Activated CD8-positive, alpha-beta memory T cell treated with anti-CD3 and anti-CD28 coated beads for 4 hours (primary cell): ENCODE results near the gene KBTBD6.
"Not testable (repeated sequence)": the region's sequence is repeated elsewhere in the genome, so short reads cannot be mapped to it uniquely, and the experiment has no call there.

Experiments used
- DNase-seq, 2 donors: peaks; one replicate each; pipeline ENCODE4 v3.0.0-alpha.2; 2020; ENCODE audit warnings: low read depth in 2 of 2

The KBTBD6 gene

GRCh38 chr13:41136396-41137031 lies 3.9 kb upstream of the KBTBD6 start:
- no peak for DNase-seq

GRCh38 chr13:41133951-41134350 lies 1.3 kb upstream of the KBTBD6 start:
- DNase-seq, result no peak

GRCh38 chr13:41131660-41132511 lies 716 bp downstream of the KBTBD6 start:
- not testable (repeated sequence) for DNase-seq

GRCh38 chr13:41131189-41131588 lies 1.4 kb downstream of the KBTBD6 start:
- DNase-seq, result not testable (repeated sequence)

GRCh38 chr13:41130356-41130755 lies 2.2 kb downstream of the KBTBD6 start:
- no peak for DNase-seq

- no peak for DNase-seq
Measured at GRCh38 chr13:41127701-41128100, 4.9 kb downstream of the KBTBD6 start.

- no peak for DNase-seq
Measured at GRCh38 chr13:41122838-41123237, 9.8 kb downstream of the KBTBD6 start.

- DNase-seq, result no peak
Measured at GRCh38 chr13:41117869-41118268, 14.7 kb downstream of the KBTBD6 start.

GRCh38 chr13:41111454-41111853 lies 21.1 kb downstream of the KBTBD6 start:
- no peak for DNase-seq

GRCh38 chr13:41107584-41108014 lies 25.0 kb downstream of the KBTBD6 start:
- DNase-seq, result no peak

GRCh38 chr13:41107104-41107571 lies 25.5 kb downstream of the KBTBD6 start:
- DNase-seq, result no peak

GRCh38 chr13:41099986-41100385 lies 32.6 kb downstream of the KBTBD6 start:
- DNase-seq, result no peak

GRCh38 chr13:41098761-41099160 lies 33.8 kb downstream of the KBTBD6 start:
- no peak for DNase-seq

- DNase-seq, result not testable (repeated sequence)
Measured at GRCh38 chr13:41095681-41096080, 36.9 kb downstream of the KBTBD6 start.

- DNase-seq, result no peak
Measured at GRCh38 chr13:41085961-41086585, 46.5 kb downstream of the KBTBD6 start.

GRCh38 chr13:41079725-41080124 lies 52.9 kb downstream of the KBTBD6 start:
- DNase-seq, result no peak
